Nephron (organoid): ENCODE data around the gene WNT9B.

Source experiments
- H3K27ac Mint-ChIP-seq, 3 experiments: 2 replicates each; pipeline ENCODE4 v1.8.0; 2020; ENCODE audit warnings: mixed read lengths in 3 of 3, mild to moderate bottlenecking in 2 of 3, moderate library complexity in 1 of 3
- H3K27me3 Mint-ChIP-seq: 2 replicates; pipeline ENCODE4 v1.8.0; 2021; ENCODE audit warnings: low read depth, mild to moderate bottlenecking, moderate library complexity, mixed read lengths
- H3K36me3 Mint-ChIP-seq: 2 replicates; pipeline ENCODE4 v1.8.0; 2020; ENCODE audit warnings: low read depth, mixed read lengths
- H3K4me1 Mint-ChIP-seq: 2 replicates; pipeline ENCODE4 v1.8.0; 2020; ENCODE audit warnings: mixed read lengths
- H3K4me3 Mint-ChIP-seq, 3 experiments: 2 replicates each; pipeline ENCODE4 v1.8.0; 2020; ENCODE audit warnings: mild to moderate bottlenecking in 3 of 3, mixed read lengths in 3 of 3, moderate library complexity in 2 of 3
- H3K9me3 Mint-ChIP-seq: 2 replicates; pipeline ENCODE4 v1.8.0; 2020; ENCODE audit warnings: mixed read lengths
- TF ChIP-seq, protein P1 (sequence below), 3 experiments: fragments of 200-600 bp; sonication (generic); IDR thresholded peaks; one replicate each; pipeline ENCODE4 v1.5.0; 2021; ENCODE audit warnings: antibody characterized with exemption in 3 of 3; ENCODE audit not compliant: unreplicated experiment in 3 of 3

WNT9B gene

DNA sequence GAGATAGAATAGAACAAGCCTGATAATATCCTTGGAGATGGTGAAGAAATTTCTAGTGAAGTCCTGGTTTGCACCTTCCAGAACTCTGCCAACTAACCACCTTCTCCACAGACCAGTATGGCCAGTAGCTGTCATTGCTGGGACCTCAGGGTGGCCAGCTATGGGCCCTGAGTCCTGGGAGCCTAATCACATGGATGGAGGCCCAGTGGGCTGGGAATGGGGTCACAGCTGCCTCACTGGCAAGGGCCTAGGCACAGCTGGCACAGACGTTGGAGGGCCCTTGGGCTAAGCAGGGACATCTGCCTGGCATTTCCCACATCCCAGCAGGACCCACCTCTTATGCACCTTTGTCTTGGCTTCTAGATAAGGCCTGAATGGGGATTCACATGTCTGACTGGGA lies 25.3 kb upstream of the WNT9B start:
- TF ChIP-seq, protein P1, sequence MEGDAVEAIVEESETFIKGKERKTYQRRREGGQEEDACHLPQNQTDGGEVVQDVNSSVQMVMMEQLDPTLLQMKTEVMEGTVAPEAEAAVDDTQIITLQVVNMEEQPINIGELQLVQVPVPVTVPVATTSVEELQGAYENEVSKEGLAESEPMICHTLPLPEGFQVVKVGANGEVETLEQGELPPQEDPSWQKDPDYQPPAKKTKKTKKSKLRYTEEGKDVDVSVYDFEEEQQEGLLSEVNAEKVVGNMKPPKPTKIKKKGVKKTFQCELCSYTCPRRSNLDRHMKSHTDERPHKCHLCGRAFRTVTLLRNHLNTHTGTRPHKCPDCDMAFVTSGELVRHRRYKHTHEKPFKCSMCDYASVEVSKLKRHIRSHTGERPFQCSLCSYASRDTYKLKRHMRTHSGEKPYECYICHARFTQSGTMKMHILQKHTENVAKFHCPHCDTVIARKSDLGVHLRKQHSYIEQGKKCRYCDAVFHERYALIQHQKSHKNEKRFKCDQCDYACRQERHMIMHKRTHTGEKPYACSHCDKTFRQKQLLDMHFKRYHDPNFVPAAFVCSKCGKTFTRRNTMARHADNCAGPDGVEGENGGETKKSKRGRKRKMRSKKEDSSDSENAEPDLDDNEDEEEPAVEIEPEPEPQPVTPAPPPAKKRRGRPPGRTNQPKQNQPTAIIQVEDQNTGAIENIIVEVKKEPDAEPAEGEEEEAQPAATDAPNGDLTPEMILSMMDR (IDR thresholded peaks at IDR 0.05; ENCODE audit: unreplicated experiment in 3 of 3), result no peak
- Mint-ChIP-seq H3K27ac (no peak overlapping the region), H3K4me3 (no peak overlapping the region), H3K27me3 (peaks cover 72% of the 10 kb centered on the region), H3K36me3 (no peaks in the 10 kb centered on the region), H3K4me1 (peaks cover 4% of the 10 kb centered on the region), H3K9me3 (no peaks in the 10 kb centered on the region)

DNA sequence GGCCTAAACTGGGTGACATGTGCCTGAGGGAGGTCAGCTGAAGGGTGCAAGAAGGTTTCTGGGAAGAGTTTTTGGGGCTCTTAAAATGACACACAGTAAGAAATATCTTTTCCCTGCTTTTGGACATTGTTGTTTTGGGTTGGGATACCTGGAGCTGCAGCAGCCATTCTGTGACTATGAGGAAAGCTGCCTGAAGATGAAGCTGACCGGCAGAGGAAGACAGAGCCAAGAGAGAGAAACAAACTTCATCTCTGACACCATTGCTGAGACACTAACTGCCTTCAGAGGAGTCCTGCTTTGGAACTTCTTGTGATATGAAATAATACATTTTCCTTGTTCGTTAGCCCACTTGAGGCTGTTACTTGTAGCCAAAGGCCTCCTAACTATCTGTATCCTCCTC lies 24.1 kb upstream of the WNT9B start:
- Mint-ChIP-seq H3K27me3 (peaks cover 68% of the 10 kb centered on the region), H3K4me1 (peaks cover 4% of the 10 kb centered on the region), H3K4me3 (no peak overlapping the region), H3K9me3 (no peaks in the 10 kb centered on the region), H3K27ac (no peak overlapping the region), H3K36me3 (no peaks in the 10 kb centered on the region)
- TF ChIP-seq, protein P1 (IDR thresholded peaks at IDR 0.05; ENCODE audit: unreplicated experiment in 3 of 3), result no peak

DNA sequence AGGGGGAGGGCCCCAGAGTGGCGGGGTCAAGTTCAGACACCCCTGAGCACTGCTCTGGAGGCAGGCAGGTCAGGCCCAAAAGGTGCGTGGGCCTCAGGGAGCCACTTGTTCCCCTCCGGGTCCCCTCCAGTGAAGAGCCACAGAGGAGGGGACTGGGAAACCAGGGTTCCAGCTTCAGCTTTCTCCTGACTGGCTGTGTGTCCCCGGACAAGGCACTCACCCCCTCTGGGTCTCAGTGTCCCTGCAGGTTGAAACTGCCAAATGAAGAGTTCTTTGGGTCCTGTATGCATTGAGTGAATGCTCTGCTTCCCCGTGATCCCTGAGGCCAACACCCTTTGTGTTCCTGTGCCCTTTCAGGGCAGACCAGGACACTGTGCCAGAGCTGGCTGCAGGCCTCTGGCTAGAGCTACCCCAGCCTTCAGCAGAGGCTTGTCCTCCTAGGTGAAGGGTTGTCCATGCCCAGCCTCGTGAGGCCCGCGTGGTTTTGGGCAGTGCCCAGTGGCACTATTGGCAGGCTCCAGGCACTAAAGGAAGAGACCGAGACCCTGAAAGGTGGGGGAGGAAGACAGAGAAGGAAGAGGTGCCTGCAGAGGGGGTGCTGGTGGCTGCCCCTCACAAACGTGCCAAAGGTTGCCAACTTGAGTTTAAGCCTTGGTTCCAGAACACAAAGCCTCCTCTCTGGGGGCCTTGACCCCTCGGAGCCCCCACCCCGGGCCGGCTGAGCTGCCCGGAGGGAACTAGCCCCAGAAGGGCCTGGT lies 19.6 kb upstream of the WNT9B start:
- no peaks in the 10 kb centered on the region for H3K36me3 Mint-ChIP-seq
- H3K27me3 Mint-ChIP-seq, result peaks cover 58% of the 10 kb centered on the region
- TF ChIP-seq, protein P1 (IDR thresholded peaks at IDR 0.05; ENCODE audit: unreplicated experiment in 3 of 3), result no peak
- H3K27ac Mint-ChIP-seq, result peak overlapping the region in 1 of 3 experiments; percentile 44
- no peaks in the 10 kb centered on the region for H3K9me3 Mint-ChIP-seq
- peaks cover 4% of the 10 kb centered on the region for H3K4me1 Mint-ChIP-seq
- H3K4me3 Mint-ChIP-seq, result peak overlapping the region in 1 of 3 experiments; percentile 56

DNA sequence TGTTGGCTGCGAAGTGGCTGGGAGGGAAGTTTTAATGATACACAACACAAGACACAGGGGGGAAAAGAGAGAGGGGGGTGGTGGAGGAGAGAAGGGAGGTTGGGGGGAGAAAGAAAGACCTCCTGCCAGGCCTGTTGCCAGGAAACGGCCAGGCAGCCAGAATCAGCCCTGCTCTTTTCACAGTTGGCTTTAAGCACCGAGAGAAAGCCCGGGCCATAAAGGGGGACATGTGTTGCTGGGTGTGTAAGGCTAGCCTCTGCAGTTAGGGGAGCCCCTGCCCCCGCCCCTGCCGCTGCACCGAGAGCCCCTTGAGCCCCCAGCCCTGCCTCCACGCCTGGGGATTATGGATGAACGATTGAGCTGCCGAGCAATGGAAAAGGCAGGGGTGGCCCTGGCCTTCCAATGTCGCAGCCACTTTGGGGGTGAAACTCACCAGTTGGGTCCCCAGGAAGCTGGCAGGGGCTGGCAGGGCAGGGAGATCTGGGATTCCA lies 19.0 kb upstream of the WNT9B start:
- Mint-ChIP-seq H3K36me3 (no peaks in the 10 kb centered on the region), H3K27me3 (peaks cover 52% of the 10 kb centered on the region), H3K4me1 (peaks cover 4% of the 10 kb centered on the region), H3K9me3 (no peaks in the 10 kb centered on the region), H3K27ac (no peak overlapping the region), H3K4me3 (no peak overlapping the region)
- TF ChIP-seq, protein P1 (IDR thresholded peaks at IDR 0.05; ENCODE audit: unreplicated experiment in 3 of 3), result no peak

DNA sequence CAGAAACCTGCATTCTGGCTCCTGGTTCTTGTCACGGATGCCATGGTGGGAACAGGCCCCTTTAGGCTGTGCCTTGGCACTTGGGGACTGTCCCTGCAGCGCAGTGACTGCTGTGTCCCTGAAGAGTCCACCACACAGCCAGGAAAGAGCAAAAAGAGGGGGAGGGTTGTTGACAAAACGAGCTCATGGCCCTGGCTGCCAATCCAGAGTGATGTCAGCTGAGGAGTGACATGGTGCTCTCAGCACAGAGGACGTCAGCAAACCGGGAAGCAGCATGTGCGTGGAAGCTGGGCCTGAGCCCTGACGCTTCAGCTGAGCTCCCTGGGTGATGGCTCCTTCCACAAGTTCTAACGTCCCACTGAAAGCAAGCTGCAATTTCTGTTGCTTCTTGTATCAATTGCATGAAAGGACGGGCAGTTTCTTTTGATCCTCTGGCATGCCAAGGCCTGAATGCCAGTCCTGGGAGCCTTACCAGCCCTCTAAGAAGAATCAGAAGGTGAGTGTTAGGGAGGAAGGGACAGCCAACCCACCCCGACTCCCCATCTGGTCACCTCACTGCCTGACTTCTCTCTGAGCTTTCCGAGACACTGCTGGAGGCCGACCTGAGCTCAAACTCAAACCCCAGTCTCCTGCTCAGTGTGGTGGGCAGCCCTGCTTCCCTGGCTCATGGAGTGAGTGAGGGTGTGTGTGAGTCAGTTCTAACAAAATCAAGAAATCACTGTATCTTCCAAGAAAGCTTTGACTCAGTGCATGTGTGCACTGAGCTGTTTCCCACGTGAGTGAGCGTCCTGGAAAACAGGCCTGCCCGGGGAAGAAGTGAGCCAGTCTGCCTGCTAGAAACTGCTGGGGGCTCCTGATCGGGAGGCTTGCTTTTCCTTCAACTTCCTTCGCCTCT lies 18.2 kb upstream of the WNT9B start:
- Mint-ChIP-seq H3K4me1 (peaks cover 4% of the 10 kb centered on the region), H3K36me3 (no peaks in the 10 kb centered on the region), H3K4me3 (no peak overlapping the region), H3K27ac (peak overlapping the region in 1 of 3 experiments; percentile 26), H3K27me3 (peaks cover 49% of the 10 kb centered on the region), H3K9me3 (no peaks in the 10 kb centered on the region)
- TF ChIP-seq, protein P1 (IDR thresholded peaks at IDR 0.05; ENCODE audit: unreplicated experiment in 3 of 3), result no peak
